ENCODE data around the gene EFTUD2. TPM values are rescaled to one million over a fixed set of nuclear protein-coding genes. Genes with fewer than 3 reads are reported as not detected.

Gene EFTUD2
- total RNA-seq, 1 experiment from 2014 or later, result 137 TPM

DNA sequence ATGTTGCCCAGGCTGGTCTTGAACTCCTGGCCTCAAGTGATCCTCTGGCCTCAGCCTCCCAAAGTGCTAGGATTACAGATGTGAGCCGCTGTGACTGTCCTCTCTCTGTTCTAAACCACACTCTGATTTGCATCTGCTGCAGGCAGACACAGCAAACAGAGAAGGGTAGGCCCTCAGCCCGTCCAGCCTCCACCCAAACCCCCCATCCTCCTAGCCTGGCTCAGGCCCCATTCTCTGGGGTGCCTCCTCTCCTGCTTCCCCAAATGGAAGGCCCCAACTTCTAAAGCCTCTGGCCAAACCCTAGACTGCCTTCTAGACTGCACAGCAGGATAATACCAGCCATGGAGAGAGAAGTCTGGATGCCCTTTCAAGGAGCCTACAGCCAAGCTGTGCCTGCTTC is 20.2 kb upstream of the EFTUD2 start:
- Histone ChIP-seq H3K36me3 (replicated peaks; ENCODE audit: control insufficient read depth, insufficient read depth, low read length) (no peaks in the 10 kb centered on the region), H3K27me3 (ENCODE audit: control insufficient read depth, insufficient read depth, low read length) (peaks cover 5% of the 10 kb centered on the region), H3K4me3 (ENCODE audit: insufficient read depth, low read depth, low read length) (no peak overlapping the region)
- DNase-seq, result no peak

DNA sequence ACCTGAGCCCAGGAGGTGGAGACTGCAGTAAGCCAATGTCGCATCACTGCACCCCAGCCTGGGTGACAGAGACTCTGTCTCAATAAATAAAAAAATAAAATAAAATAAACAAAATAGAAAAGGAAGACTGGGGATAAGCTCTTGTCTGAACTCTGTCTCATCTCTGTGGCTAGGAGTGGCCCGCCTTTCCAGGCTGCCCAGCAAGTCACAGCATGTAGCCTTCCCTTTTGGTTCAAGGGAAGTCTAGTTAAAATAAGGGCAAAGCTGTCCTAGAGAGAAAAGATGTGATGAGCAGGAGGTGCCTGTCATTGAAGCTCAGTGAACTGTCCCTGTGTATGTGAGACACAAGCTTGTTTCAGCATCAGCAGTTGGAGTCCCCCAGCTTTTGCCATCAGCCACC is 18.8 kb upstream of the EFTUD2 start:
- Histone ChIP-seq H3K27me3 (ENCODE audit: control insufficient read depth, insufficient read depth, low read length) (peaks cover 9% of the 10 kb centered on the region), H3K4me3 (ENCODE audit: insufficient read depth, low read depth, low read length) (no peak overlapping the region), H3K36me3 (replicated peaks; ENCODE audit: control insufficient read depth, insufficient read depth, low read length) (no peaks in the 10 kb centered on the region)
- DNase-seq, result no peak

DNA sequence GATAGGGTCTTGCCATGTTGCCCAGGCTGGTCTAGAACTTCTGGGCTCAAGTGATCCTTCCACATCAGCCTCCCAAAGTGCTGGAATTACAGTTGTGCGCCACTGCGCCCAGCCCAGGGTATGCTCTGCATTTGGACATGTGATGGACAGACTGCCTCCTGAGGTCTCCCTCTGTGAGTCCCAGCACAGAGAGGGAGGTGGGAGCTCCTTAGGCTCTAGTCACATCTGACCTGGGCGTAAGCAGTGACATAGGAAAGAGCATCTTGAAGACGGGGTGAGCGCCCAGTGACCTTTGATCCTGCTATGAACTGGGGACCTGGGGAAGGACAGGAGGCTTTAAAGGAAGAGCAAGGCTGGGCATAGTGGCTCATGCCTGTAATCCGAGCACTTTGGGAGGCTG is 18.2 kb upstream of the EFTUD2 start:
- H3K27me3 ChIP-seq (ENCODE audit: control insufficient read depth, insufficient read depth, low read length), result peaks cover 9% of the 10 kb centered on the region
- H3K36me3 ChIP-seq (replicated peaks; ENCODE audit: control insufficient read depth, insufficient read depth, low read length), result no peaks in the 10 kb centered on the region
- no peak for DNase-seq
- H3K4me3 ChIP-seq (ENCODE audit: insufficient read depth, low read depth, low read length), result no peak overlapping the region

DNA sequence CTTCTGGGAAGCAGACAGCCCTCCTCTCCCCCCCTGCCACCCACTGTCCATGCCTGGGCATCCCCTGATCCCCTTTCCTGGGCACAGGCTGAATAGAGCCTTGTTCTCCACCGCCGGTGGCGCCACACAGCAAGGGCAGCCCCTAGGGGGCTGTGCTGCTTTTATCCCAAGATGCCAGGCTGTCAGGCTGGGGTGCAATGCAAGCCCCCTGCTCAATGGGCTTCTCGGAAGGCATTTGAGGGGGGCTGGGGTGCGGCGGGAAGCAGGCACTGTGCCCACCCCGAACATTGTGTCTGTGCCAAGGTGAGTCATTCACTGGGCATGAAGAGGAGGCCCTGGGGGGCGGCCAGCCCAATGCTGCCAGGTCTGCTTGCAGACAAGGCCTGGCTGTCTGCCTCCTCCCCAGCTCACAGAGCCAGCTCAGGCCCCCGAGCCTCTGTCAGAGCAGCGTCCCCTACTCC is 17.6 kb upstream of the EFTUD2 start:
- H3K27me3 ChIP-seq (ENCODE audit: control insufficient read depth, insufficient read depth, low read length), result peaks cover 11% of the 10 kb centered on the region
- H3K36me3 ChIP-seq (replicated peaks; ENCODE audit: control insufficient read depth, insufficient read depth, low read length), result no peaks in the 10 kb centered on the region
- DNase-seq, result no peak
- H3K4me3 ChIP-seq (ENCODE audit: insufficient read depth, low read depth, low read length), result no peak overlapping the region

DNA sequence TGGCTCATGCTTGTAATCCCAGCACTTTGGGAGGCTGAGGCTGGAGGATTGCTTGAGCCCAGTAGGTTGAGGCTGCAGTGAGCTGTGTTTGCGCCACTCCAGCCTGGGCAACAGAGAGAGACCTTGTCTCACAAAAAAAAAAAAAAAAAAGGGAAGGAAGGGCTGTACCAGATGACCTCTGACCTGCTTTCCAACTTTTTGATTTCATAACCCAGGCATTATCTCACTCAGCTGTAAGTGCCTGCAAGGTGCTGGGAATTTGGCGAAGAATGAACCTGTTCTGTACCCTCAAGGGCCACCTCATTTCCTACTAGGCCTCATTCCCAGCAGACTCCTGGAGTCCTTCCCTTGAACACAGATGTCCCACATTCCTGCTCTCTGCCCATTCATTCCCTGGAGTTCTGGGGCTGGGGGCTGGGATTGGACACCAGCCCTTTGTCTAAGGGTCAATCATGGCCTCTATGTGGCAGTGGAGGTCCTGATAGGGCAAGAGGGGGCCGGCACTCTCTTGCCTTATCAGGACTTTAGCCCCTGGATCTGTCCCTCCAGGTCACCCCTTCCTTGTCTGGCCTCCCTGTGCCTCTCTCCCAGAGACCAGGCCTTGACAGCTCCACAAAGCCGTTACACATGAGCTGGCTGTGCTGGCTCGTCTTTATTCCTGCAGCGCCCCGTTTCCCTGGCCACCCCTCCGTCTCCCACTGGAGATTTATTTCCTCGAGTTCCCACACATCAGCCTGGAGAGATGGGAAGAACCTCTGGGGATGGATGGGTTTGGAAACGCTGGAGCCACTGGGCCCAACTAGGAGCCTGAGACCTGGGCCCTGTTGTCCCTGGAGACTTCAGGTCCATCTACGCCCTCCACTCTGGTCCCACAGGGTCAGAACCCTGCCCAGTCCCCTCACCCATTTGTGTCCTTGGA is 16.9 kb upstream of the EFTUD2 start:
- no peaks in the 10 kb centered on the region for H3K36me3 ChIP-seq (replicated peaks; ENCODE audit: control insufficient read depth, insufficient read depth, low read length)
- H3K4me3 ChIP-seq (ENCODE audit: insufficient read depth, low read depth, low read length), result no peak overlapping the region
- DNase-seq, result no peak
- H3K27me3 ChIP-seq (ENCODE audit: control insufficient read depth, insufficient read depth, low read length), result peaks cover 15% of the 10 kb centered on the region

DNA sequence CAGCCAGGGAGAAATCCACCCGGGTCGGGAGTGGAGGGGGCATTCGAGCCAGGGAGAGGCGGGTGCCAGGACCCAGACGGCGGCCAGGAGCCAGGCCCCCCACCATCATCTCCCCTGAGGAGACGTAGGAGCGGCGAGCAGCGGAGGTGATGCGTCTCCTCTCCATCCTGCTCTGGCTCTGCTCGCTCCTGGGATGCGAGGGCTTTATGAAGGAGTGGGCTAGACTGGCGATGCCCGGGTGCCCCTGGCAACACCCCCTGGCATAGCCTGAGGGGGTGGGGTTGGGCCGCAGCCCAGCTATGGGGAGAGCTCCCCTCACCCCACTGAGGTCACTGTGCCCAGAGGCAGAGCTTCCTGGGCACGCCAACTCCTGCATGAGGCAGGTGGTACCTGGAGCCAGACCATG is 16.1 kb upstream of the EFTUD2 start, which contains the start of gene GFAP:
Gene GFAP, minus strand, starts transcription at position 180 of the 406 bp plus-strand sequence. Its CDS starts 14 bp downstream, at position 166.
- Histone ChIP-seq H3K4me3 (ENCODE audit: insufficient read depth, low read depth, low read length) (no peak within 1 kb of the TSS), H3K36me3 (replicated peaks; ENCODE audit: control insufficient read depth, insufficient read depth, low read length) (no peaks in the 10 kb centered on the region), H3K27me3 (ENCODE audit: control insufficient read depth, insufficient read depth, low read length) (peaks cover 11% of the 10 kb centered on the region)
- DNase-seq, result no peak

DNA sequence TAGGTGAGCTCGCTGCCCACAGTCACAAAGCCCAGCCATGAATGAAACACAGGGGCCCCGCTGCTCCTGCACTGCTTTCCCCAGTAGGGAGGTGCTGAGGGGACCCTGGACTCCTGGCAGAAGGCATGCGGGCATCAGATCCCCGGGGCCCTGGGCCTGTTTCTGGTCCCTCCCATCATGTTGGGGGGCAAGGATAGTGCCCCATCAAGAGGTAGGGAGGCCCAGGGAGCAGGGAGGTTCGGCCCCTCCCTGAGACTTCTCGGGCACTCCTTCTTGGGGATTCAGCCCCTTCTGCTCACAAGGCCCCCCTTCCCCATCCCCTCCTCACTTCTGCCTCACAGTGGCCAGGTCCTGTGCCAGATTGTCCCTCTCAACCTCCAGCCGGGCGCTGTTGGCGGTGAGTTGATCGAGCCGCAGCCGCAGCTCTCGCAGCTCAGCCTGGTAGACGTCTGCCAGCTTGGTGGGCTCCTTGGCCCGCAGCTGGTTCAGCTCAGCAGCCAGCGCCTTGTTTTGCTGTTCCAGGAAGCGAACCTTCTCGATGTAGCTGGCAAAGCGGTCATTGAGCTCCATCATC is 15.5 kb upstream of the EFTUD2 start:
- peaks cover 11% of the 10 kb centered on the region for H3K27me3 ChIP-seq (ENCODE audit: control insufficient read depth, insufficient read depth, low read length)
- H3K36me3 ChIP-seq (replicated peaks; ENCODE audit: control insufficient read depth, insufficient read depth, low read length), result no peaks in the 10 kb centered on the region
- no peak overlapping the region for H3K4me3 ChIP-seq (ENCODE audit: insufficient read depth, low read depth, low read length)
- no peak for DNase-seq

DNA sequence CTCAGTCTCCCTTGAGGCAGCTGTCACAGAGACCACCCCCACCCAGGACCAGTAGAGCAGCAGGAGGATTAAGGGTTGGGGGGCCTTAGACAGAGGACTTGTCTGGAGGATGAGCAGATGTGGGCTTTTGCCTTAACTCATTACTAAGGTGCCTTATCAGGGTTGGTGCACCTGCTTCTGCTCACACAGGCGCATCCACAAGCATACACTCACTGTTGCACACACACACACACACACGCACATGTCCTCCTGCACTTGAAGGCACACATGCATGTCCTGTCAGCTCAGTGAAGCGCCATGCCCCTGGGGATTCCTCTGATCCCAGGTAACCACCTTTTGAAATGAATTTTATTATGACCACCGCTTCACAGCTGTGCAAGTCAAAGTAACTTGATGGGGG is 14.9 kb upstream of the EFTUD2 start:
- no peak for DNase-seq
- peaks cover 11% of the 10 kb centered on the region for H3K27me3 ChIP-seq (ENCODE audit: control insufficient read depth, insufficient read depth, low read length)
- H3K4me3 ChIP-seq (ENCODE audit: insufficient read depth, low read depth, low read length), result no peak overlapping the region
- H3K36me3 ChIP-seq (replicated peaks; ENCODE audit: control insufficient read depth, insufficient read depth, low read length), result no peaks in the 10 kb centered on the region

DNA sequence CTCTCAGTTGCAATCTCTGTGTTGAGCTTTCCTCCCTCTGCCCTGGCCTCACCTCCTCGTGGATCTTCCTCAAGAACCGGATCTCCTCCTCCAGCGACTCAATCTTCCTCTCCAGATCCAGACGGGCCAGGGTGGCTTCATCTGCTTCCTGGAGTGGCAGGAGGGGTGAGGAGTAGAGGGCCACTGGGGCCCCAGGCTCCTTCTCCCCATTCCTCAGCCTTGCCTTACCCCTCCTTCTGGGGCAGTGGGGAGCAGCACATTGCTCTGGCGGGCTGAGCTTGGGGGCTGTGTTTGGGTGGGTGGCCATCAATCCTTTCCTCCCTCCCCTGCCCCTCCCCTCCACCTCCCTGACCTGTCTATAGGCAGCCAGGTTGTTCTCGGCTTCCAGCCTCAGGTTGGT is 14.4 kb upstream of the EFTUD2 start:
- DNase-seq, result no peak
- no peak overlapping the region for H3K4me3 ChIP-seq (ENCODE audit: insufficient read depth, low read depth, low read length)
- no peaks in the 10 kb centered on the region for H3K36me3 ChIP-seq (replicated peaks; ENCODE audit: control insufficient read depth, insufficient read depth, low read length)
- peaks cover 11% of the 10 kb centered on the region for H3K27me3 ChIP-seq (ENCODE audit: control insufficient read depth, insufficient read depth, low read length)

DNA sequence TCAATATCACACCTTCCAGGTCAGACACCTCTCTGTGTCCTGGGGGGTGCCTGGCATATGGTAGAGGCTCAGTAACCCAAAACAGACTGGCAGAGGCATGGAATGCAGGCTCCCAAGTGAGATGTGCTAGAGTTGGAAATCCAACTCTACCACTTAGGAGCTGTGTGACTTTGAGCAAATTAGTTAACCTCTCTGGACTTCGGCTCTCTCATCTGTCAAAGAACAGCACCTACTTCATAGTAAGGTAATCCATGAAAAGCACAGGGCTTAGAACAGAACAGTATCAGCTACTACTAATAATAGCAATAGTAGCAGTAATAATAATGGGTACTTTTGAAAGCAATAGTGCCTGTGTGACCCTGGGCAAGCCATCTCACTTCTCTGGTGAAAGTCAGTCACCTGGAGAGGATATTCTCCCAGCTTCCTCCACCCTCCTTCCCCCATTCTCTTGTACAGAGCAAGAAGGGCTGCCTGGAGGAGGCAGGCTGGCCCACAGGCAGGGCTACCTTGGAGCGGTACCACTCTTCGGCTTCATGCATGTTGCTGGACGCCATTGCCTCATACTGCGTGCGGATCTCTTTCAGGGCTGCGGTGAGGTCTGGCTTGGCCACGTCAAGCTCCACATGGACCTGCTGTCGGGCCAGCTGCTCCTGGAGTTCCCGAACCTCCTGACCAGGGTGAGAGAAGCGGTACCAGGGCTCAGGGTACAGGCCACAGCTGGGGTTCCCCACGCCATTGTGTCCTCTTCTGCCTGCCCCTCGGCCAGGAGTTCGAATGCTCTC is 13.7 kb upstream of the EFTUD2 start:
- H3K4me3 ChIP-seq (ENCODE audit: insufficient read depth, low read depth, low read length), result no peak overlapping the region
- DNase-seq, result no peak
- no peaks in the 10 kb centered on the region for H3K36me3 ChIP-seq (replicated peaks; ENCODE audit: control insufficient read depth, insufficient read depth, low read length)
- H3K27me3 ChIP-seq (ENCODE audit: control insufficient read depth, insufficient read depth, low read length), result peaks cover 11% of the 10 kb centered on the region

DNA sequence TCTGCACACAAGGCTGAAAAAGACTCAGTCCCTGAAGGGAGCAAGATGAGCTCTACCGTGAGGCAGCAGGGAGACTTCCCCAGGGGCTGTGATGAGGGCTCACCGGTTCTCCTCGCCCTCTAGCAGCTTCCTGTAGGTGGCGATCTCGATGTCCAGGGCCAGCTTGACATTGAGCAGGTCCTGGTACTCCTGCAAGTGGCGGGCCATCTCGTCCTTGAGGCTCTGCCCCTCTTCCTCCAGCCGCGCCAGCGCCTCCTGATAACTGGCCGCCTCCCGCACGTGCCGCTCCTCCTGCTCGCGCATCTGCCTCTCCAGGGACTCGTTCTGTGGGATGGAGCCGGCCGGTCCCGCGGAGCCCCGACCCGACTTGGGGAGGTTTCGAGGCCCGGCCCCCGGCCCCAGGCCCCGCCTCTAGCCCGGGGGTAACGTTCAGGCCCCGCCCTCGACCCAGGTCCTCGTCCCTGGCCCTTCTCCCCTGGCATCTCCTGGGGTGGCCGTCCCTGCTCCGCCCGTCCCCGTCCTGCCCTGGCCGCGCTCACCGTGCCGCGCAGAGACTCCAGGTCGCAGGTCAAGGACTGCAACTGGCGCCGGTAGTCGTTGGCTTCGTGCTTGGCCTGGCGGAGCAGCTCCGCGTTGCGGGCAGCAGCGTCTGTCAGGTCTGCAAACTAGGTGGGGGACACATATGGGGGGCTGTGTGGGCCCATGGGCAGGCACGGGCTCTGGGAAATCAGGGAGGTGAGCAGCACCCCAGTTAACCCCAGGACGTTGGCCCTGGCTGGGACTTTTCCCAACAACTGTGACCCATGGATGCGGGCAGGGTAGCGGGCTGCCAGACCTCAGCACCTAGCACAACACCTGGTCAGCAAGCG is 12.1 kb upstream of the EFTUD2 start:
- Histone ChIP-seq H3K27me3 (ENCODE audit: control insufficient read depth, insufficient read depth, low read length) (peaks cover 11% of the 10 kb centered on the region), H3K36me3 (replicated peaks; ENCODE audit: control insufficient read depth, insufficient read depth, low read length) (no peaks in the 10 kb centered on the region), H3K4me3 (ENCODE audit: insufficient read depth, low read depth, low read length) (peak overlapping the region; percentile 45)
- peak; percentile 96 for DNase-seq

DNA sequence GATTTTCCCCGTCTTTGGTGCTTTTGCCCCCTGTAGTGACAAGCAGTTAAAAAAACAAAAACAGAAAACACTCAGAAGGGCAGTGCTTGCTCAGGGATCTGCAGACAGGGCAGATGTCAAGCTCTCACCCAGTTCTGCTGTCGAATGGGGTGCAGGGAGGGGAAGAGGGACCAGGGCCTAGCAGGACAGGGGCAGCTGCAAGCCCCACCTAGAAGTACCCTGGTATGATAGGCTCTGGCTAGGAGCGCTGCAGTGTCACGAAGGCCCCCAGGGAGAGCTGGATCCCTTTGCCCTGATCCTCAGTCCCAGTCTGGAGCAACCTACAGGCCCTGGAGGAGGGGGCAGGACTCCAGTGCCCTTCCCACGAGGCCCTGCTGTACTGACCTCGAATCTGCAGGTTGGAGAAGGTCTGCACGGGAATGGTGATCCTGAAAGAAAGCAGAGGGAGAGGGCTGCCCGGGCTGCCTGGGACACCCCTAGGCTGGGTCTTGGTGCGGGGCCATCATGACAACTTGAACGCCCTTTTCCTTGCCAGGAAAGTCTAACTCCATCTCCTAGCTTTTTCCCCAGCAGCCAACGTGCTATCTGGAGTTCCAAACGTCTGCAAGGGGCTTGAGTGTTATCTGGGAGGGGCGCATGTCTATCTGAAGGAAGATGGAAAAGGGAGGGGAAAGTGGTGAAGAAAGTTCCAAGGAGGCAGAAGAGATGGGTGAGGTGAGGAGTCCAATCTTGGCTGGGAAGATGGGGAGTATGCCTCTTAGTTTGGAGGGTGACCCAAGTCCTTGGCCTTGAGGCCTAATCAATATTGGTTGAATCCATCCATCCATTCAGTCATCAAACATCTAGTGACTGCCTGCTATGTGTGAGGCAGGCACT is 11.2 kb upstream of the EFTUD2 start:
- peak; percentile 30 for DNase-seq
- no peak overlapping the region; the same call in 1 of the 2 replicates for H3K4me3 ChIP-seq (ENCODE audit: insufficient read depth, low read depth, low read length)
- H3K27me3 ChIP-seq (ENCODE audit: control insufficient read depth, insufficient read depth, low read length), result peaks cover 11% of the 10 kb centered on the region
- no peaks in the 10 kb centered on the region for H3K36me3 ChIP-seq (replicated peaks; ENCODE audit: control insufficient read depth, insufficient read depth, low read length)

DNA sequence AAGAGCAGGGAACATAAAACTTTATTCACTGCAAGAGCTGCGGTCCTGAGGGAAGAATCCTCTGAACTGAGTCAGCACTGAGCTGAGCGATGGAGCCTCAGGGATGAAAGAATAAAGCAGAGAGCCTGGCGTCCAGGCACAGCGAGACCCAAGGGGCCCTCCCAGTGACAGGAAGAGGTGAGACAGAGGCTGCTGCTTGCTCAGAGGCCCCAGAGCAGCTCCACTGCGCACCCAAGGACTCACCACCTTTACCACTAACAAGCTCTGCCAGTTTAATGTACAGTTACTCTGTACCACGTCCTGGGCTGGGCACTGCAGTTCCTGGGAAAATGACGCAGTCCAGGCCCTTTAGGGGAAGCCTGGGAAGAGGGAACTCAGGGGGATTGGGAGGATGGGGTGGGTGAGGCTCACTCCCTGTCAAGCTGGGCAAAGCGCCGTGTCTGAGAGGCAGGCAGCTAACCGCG is 10.5 kb upstream of the EFTUD2 start:
- Histone ChIP-seq H3K36me3 (replicated peaks; ENCODE audit: control insufficient read depth, insufficient read depth, low read length) (no peaks in the 10 kb centered on the region), H3K4me3 (ENCODE audit: insufficient read depth, low read depth, low read length) (no peak overlapping the region), H3K27me3 (ENCODE audit: control insufficient read depth, insufficient read depth, low read length) (peaks cover 11% of the 10 kb centered on the region)
- DNase-seq, result peak; percentile 35
